Stimulated activated CD8-positive, alpha-beta memory T cell treated with anti-CD3 and anti-CD28 coated beads, Interleukin-7, amount 100 ng/mL, for 1 hour (primary cell): Measurements from ENCODE around the gene GUK1.

Source experiments
- DNase-seq, 2 donors: peaks; one replicate each; pipeline ENCODE4 v3.0.0-alpha.2; 2020; ENCODE audit warnings: low read depth in 2 of 2

The GUK1 gene

DNA sequence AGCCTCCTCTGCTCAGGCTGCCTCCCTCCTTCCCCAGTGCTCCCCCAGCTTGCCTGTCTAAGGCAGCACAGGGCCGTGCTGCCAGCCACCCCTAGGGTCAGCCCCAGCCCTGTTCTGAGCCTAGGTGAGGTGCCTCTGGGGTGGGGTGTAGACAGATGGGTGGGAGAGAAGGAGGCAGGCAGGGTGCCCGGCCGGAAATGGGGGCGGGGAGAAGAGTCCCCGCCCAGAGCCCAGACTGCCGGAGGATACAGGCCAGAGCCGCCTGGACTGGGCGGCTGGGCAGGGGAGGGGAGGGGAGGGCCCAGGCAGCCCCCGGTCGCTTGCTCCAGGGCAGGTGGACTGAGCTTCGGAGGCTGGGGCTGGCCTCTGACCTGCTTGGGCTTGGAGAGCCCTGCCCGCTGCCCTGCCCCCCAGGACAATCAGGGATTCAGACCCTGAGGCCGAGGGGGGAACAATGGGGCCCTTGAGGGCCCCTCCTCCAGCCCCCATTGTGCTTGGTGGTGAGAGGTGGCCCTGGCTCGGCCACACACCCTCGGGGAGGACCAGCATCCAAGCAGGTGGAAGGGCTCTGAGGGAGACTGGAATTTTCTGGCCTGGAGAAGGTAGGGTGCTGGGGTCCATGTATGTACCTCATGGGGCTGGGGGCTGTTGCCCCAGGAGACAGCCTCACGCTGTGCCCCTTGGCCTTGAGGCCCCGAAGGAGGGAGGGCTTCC, 9.5 kb downstream of the GUK1 start, which contains the start of gene GJC2:
Gene GJC2, plus strand, starts transcription at position 525 of the 714 bp plus-strand sequence. CDS start 7,829 bp downstream, outside the sequence.
- no peak for DNase-seq

- no peak for DNase-seq
Measured at GRCh38 chr1:228150120-228150460, 10.0 kb downstream of the GUK1 start.

GRCh38 chr1:228150461-228151179, 10.5 kb downstream of the GUK1 start:
- no peak for DNase-seq

DNA sequence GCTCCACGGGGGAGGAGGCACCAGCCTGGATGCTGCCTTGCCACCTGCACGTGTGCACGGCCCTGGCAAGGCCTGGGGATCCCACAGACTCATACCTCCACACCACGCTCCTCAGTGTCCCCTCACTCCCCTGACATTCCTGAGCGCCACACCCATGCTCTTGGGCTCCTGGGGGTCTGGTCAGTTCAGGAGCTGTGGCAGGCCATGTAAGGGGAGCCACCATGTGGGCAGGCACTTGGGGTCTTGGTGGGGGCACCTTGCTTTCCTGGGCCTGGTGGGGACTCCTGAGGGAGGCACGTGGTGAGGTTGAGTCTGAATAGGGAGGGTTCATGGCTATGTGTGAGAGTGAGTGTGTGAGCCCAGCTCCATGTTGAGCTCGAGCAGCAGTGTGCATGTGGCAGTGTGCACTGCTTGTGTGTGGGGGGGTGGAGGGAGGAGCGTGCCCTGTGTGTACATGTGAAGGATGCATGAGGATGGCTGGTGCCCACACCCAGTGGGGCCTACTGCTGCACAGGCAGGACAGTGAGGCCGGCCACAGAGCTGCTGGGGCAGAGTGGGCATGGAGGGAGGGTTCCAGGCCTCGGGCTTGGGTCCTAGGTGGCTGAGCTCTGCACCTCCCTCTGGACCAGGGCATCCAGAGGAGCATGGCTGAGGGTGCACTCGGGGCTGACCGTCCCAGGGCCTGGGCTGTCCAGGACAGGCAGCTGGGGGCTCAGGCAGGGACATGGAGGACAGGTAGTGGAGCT, 11.3 kb downstream of the GUK1 start:
- DNase-seq, result no peak

DNA sequence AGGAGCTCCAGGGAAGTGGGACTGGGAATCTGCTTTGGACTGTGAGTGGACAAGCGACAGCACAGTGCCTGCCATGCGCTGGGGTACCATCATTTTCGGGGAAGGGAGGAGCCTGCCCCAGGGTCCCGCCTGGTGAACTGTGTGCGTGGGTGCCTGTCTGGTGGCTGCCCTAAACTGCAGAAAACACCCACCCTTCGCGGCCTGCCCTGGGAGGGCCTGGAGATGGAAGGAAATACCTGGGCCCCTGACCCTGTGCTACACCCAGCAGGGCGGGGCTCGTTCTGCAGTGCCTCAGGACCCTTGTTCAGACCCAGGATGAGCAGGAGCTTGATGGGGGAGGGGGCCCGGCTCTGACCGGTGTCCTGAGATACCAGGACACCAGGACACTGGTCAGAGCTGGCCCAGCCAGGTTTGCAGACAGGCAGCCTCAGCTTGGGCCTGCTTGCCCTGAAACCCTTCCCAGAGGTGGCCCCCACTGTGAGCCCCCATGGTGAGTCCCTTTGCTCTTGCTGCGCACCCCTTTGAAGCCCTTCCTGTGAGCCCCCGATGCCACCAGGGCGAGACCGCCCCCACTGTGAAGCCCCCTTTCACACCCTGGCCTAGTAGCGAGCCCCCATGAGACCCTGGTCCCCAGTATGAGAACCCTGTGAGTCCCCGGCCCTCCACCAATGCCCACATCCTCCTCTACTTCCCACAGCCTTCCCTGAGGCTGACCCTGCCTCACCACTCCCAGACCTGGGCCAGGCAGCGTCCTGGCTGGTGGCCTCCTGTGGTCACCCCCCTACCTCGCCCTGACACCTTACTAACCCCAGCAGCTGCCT, 12.2 kb downstream of the GUK1 start:
- DNase-seq, result no peak

DNA sequence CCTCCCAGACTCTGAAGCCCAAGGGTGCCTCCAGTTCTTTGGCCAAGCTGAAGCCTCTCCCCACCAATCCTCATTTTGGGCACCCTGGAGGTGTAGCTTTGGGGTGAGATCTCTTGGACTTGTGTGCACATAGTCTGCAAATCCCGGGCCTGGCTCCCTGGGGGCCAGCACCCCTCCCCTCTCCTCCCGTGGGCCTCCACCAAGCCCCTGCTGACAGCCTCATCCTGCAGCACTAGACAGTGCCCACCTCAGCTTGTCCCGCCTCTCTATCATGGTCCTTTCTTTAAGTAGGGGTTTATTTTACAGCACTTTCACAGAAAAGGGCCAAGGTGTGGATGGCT, 12.8 kb downstream of the GUK1 start:
- DNase-seq, result no peak

DNA sequence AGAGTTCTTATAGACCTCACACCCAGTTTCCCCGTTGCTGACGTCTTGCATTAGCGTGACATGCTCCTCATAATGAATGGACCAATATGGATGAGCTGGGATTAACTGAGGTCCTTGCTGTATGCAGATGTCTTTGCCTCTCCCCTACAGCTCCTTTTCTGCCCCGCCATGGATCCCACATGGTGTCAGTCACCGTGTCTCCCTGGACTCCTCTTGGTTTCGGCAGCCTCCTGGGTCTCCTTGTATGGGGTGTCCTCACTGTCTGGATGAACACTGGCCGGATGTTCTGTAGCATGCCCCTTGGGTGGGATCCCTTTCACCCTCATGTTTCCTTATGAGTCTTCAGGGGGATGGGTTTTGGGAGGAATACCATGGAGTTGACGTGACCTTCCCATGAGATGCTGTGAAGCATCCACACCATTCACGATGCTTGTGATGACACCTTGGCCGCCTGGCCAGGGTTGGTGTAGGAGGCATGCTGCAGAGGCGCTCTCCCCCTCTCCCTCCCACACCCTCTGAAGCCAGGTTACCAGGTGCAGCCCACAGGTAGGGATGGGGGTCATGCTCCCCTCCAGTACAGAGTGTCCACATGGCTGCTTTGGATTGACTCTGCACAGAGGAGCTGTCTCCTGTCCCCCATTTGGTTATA, 14.1 kb downstream of the GUK1 start:
- DNase-seq, result no peak

DNA sequence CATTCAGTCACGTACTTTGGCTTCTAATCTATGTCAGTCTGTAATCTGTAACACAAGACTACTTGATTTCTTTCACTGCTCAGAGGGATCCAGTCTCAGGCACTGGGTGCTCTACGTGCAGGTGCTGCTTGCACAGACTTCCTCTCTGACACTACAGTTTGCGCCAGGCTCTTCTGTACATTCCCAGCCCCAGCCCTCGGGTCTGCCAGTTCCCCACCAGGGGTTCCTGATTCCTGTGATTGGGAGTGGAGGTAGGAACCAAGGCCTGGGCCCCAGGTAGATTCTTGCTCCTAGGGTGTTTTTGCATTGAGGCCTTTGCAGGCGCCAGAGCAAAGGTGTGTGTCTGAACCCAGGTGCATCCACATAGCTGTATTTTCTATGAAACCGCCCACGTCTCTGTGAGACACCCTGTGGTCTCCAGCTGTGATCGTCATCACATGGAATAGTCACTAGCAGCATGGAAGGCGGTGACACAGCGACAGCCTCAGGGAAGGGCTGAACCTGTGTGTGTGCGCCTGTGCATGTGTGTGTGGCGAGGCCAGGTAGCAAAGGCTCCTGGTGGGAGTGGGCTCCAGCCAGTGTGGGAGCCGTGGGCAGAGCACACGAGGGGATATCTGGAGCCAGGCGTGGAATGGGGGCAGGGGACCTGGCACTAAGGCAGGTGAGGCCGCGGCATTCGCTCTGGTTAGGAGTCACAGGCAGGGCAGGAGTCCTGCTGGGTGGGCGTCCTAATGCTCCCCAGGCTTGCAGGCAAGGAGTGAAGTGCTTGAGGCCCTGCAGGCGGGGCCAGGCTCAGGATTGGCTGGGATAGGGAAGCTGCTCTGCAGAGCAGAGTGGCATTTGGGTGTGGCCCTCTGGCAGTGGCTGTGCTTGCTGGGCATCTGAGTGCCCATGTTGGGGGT, 14.8 kb downstream of the GUK1 start:
- no peak for DNase-seq

GRCh38 chr1:228155596-228156514, 15.8 kb downstream of the GUK1 start:
- no peak for DNase-seq

DNA sequence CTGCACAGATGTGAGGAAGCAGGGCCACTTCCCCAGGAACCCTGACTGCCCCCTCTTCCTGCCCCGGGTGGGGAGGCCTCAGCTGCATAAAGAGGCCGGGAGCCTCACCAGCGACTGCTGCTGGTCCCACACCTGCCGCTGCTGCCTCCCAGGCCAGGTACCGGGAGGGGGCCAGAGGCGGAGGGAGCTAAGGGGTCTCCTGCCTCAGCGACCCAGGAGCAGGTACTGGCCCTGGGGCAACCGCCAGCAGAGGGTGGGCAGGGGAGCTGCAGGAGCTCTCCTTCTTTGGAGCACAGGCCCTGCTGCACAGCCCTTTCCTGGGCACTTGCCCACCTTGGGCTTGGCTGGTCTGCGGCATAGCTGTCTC, 16.4 kb downstream of the GUK1 start:
- DNase-seq, result no peak

- no peak for DNase-seq
Measured at GRCh38 chr1:228156941-228157728, 17.1 kb downstream of the GUK1 start.

- no peak for DNase-seq
Measured at GRCh38 chr1:228157729-228158126, 17.6 kb downstream of the GUK1 start.

GRCh38 chr1:228158151-228159007, 18.3 kb downstream of the GUK1 start:
- no peak for DNase-seq

DNA sequence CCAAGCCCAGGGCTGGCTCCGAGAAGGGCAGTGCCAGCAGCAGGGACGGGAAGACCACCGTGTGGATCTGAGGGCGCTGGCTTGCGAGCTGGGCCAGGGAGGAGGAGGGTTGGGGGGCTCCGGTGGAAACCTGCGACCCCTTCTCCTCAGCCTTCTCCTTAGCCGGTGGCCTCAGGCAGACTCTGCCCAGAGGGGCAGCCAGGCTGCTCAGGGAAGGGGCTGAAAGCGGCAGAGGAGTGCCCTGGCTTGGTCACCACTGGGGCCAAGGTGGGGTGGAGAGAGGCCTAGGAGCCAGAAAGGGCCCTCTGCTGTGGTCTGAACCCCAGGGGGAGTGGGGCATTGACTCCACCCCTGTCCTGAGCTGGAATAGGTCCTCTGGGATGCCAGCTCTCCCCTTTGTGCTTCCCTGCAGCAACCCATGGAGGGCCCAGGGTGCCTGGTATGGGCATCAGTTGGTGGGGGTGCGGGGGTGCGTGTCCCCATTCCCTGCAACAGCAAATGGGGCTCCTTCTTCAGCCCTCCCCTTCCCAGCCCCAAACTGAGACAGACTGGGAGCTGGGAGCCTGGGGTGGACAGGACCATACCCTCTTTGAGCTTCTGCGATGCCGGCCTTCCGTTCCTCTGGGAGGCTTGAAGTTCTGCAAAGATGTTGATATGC, 19.1 kb downstream of the GUK1 start:
- no peak for DNase-seq

DNA sequence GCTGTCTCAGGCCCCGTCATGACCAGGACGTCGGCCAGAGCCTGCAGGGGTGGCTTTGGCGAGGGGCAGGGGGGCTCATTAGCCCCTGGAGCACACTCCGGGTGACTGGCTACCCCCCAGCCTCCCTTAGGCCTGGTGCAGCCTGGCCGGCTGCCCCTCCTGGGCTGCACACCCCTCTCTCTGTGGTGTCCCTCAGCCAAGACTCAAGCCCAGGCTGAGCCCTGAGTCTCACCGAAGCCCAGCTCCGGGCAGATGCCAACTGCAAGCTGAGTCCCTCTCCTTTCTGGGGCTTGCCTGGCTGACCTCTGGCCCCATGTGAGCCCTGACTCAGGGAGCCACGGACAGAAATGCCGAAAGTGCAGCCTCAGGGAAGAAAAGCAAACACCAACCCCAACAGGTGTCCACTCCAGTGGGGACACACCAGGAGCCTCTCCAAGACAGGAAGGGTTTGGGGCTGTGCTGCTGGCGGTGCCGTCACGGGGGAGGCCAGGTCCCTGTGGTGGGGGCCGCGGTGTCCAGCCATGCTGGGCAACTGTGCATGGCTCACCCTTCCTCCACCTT, 20.2 kb downstream of the GUK1 start:
- DNase-seq, result no peak

GRCh38 chr1:228161362-228161761, 21.3 kb downstream of the GUK1 start:
- no peak for DNase-seq

GRCh38 chr1:228161866-228162265, 21.8 kb downstream of the GUK1 start:
- DNase-seq, result no peak
